Stimulated activated CD8-positive, alpha-beta memory T cell treated with anti-CD3 and anti-CD28 coated beads, Interleukin-12 subunit alpha, Interleukin-12 subunit beta, amount 100 ng/mL, for 24 hours (primary cell): Measurements from ENCODE around the gene MCF2L.

Source experiments
- DNase-seq: peaks from one replicate; pipeline ENCODE4 v3.0.0-alpha.2; 2020; ENCODE audit errors: extremely low read depth

Gene MCF2L

GRCh38 chr13:112979406-112979902, 10.4 kb downstream of the MCF2L start:
- DNase-seq: no peak

GRCh38 chr13:112980434-112980833, 11.4 kb downstream of the MCF2L start:
- DNase-seq: no peak

GRCh38 chr13:112981451-112981850, 12.4 kb downstream of the MCF2L start:
- DNase-seq: no peak

GRCh38 chr13:112982281-112983041, 13.4 kb downstream of the MCF2L start:
- DNase-seq: no peak

- no peak for DNase-seq
Measured at GRCh38 chr13:112983042-112983305, 14.0 kb downstream of the MCF2L start.

- no peak for DNase-seq
Measured at GRCh38 chr13:112983428-112984196, 14.6 kb downstream of the MCF2L start.

- DNase-seq: no peak
Measured at GRCh38 chr13:112984501-112984900, 15.5 kb downstream of the MCF2L start.

- no peak for DNase-seq
Measured at GRCh38 chr13:112984954-112985802, 16.2 kb downstream of the MCF2L start.

GRCh38 chr13:112985803-112986408, 16.9 kb downstream of the MCF2L start:
- DNase-seq: no peak

GRCh38 chr13:112986470-112986869, 17.5 kb downstream of the MCF2L start:
- no peak for DNase-seq

GRCh38 chr13:112986946-112987681, 18.1 kb downstream of the MCF2L start:
- DNase-seq: no peak

- no peak for DNase-seq
Measured at GRCh38 chr13:112987682-112988024, 18.6 kb downstream of the MCF2L start.

- DNase-seq: no peak
Measured at GRCh38 chr13:112990783-112991182, 21.8 kb downstream of the MCF2L start.

- DNase-seq: no peak
Measured at GRCh38 chr13:112991609-112992008, 22.6 kb downstream of the MCF2L start.

GRCh38 chr13:112992931-112993680, 24.1 kb downstream of the MCF2L start:
- DNase-seq: no peak

- DNase-seq: no peak
Measured at GRCh38 chr13:112994084-112994780, 25.2 kb downstream of the MCF2L start.

- DNase-seq: no peak
Measured at GRCh38 chr13:112994781-112995355, 25.9 kb downstream of the MCF2L start.

GRCh38 chr13:112995395-112996191, 26.6 kb downstream of the MCF2L start:
- no peak for DNase-seq

- DNase-seq: no peak
Measured at GRCh38 chr13:112996671-112997091, 27.7 kb downstream of the MCF2L start.
